IPS-18c (cell line): ENCODE results near the gene ZNF518A.
"Not testable (repeated sequence)": the region's sequence is repeated elsewhere in the genome, so short reads cannot be mapped to it uniquely, and the experiment has no call there.

Experiments
- H3K4me3 ChIP-seq: 2 replicates; pipeline ENCODE4 v1.7.0; 2013; ENCODE audit warnings: low read depth, mild to moderate bottlenecking, low read length, moderate library complexity; ENCODE audit not compliant: insufficient read depth
- H3K9me3 ChIP-seq: one replicate; pipeline ENCODE4 v1.6.1; 2013; ENCODE audit warnings: mild to moderate bottlenecking, low read length, moderate library complexity; ENCODE audit not compliant: control insufficient read depth, insufficient read depth

The ZNF518A gene

DNA sequence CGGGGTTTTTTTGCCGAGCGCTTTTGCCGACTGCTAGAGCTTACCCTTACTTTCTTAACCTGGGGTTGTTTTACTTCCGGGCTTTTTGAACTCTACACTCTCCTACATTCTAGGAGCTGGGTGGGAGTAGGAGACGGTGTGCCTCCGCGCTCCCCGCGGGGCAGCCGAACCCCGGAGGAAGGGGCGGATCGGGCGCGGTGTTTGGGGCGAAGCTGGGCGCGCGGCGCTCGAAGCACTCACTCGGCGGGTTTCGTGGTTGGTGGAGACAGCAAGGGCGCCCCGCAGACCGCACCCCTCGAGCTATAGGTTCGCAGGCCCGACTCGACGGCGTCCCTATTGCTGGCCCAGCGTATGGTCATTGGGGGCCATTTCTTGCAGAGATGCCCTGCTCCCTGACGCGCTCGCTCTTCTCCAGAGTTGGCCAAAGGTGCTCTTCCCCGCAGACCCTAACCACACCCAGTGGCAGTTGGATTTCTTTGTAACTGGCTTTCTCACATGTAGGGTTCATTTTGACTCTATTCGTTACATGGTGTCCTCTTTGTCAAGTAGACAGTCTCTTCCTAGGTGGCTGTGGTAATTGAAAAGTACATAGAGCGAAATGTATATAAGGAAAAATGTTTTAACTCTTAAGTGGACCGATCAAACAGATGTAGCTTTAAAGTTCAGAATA, 364 bp downstream of the ZNF518A start:
- peak overlapping the region; percentile 66 for H3K4me3 ChIP-seq
- no peaks in the 10 kb centered on the region for H3K9me3 ChIP-seq

DNA sequence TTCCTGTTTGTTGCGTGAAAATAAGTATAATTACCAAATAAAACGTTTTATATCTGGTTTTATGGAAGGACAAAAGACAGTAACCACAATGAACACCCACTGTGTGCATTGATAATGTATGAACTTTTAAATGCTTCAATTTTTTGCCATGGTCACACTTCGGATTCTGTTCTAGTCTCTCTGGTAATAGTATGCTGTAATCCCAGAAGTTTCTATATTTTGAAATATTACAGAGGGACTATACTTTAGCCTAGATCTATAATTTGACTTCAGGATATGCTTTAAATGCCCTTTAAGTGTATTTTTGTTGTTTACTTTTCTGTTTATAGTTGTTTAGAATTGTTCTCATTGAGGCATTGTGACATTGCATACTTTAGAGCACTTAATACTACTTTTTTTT, 1.5 kb downstream of the ZNF518A start:
- H3K9me3 ChIP-seq = no peaks in the 10 kb centered on the region

DNA sequence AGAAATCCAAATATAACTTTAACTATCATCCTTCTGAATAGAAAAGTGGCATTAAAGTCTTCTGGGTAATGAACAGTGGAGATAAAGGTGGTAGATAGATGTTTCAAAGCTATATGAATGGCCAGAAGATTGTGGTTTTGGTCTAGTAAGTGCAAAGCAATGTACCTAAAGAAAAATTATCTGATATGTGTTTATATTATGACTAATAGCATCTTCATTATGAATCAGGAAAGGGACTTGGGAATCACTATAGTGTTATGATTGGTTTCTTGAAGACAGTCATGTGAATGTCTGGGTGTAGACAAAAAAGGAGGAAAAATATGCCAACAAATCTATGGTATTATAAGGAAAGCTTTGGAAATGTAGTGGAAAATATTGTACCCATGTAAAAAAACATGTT, 3.0 kb downstream of the ZNF518A start:
- no peaks in the 10 kb centered on the region for H3K9me3 ChIP-seq
- no peak overlapping the region for H3K4me3 ChIP-seq

More for the DNA sequence above, 1.5 kb downstream of the ZNF518A start:
- H3K4me3 ChIP-seq = peak overlapping the region; percentile 66; the same call in 1 of the 2 replicates

DNA sequence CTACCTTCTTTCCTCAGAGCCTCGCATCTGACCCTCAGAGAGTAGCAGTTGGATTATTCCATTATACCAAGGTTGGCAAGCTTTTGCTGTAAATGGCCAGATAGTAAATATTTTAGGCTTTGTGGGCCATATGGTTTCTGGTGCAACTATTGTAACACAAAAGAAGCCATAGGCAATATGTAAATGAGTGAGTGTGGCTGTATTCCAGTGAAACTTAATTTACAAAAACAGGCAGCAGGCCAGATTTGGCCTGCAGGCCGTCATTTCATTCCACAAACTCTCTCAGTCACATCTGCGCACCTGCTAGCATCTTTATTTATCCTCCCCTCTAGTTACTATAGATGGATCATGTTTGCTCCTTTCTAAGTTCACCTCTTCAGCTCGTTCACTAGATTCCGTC, 6.7 kb downstream of the ZNF518A start:
- Histone ChIP-seq H3K9me3 (no peaks in the 10 kb centered on the region), H3K4me3 (no peak overlapping the region)

DNA sequence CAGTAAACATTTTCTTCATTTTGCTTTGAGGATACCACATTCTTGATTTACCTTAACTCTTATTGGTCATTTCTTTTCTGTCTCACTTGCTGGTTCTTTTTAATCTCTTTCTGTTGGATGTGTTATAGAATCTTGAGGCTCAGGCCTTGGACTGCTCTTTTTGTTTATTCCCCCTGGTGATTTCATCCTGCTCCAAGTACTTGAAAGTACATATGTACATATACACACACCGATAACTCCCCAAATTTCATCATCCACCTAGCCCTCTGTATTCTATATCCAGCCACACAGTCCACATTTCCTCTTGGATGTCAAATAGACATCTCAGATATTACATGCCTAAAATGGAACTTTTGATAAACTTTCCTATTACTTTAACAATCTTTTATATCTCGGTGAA, 7.5 kb downstream of the ZNF518A start:
- no peaks in the 10 kb centered on the region for H3K9me3 ChIP-seq
- no peak overlapping the region for H3K4me3 ChIP-seq

DNA sequence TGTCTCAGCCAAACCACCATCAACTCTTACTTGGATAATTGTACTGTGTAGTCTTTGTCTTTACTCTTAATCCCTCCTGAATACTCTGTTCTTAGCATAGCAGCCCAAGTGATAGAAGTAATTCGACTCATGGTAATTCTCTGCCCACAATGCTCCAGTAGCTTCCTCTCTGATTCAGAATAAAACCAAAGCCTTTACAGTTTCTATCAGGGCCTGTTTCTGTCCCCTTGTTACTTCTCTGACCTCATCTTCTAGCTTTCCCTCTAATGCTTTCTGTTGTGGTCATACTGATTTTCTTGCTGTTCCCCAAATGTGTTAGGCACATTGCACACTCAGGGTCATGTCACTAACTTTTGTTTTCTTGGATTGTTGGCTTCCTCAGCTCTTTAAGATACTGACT, 8.0 kb downstream of the ZNF518A start:
- H3K4me3 ChIP-seq = no peak overlapping the region
- H3K9me3 ChIP-seq = no peaks in the 10 kb centered on the region

DNA sequence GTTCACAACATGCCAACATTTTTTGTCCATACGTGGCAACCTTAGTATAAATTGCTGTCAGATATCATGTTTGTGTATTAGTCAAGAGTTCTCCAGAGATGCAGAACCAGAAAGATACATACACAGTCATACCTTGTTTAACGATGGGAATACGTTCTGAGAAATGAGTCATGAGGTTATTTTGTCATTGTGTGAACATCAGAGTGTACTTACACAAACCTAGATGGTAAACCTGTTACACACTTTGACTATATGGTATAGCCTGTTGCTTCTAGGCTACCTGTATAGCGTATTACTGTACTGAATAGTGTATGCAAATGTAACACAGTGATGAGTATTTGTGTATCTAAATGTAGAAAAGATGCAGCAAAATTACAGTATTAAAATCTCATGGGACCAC, 22.3 kb downstream of the ZNF518A start:
- H3K4me3 ChIP-seq = no peak overlapping the region

DNA sequence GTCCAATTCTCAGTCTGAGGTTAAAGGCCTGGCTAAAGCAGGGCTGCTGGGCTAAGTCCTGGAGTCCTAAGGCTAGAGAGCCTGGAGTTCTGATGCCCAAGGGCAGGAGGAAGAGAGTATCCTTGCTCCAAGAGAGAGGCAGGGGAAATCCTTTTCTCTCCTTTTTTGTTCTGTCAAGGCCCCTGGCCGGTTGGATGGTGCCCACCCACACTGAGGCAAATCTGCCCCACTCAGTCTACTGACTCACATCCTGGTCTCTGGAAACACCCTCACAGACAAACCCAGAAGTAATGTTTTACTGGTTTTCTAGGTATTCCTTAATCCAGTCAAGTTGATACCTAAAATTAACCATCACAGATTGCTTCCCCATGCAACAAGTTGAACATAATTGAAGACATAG, 23.0 kb downstream of the ZNF518A start:
- H3K9me3 ChIP-seq = no peaks in the 10 kb centered on the region
- H3K4me3 ChIP-seq = no peak overlapping the region

More for the DNA sequence above, 22.3 kb downstream of the ZNF518A start:
- H3K9me3 ChIP-seq = no peaks in the 10 kb centered on the region

DNA sequence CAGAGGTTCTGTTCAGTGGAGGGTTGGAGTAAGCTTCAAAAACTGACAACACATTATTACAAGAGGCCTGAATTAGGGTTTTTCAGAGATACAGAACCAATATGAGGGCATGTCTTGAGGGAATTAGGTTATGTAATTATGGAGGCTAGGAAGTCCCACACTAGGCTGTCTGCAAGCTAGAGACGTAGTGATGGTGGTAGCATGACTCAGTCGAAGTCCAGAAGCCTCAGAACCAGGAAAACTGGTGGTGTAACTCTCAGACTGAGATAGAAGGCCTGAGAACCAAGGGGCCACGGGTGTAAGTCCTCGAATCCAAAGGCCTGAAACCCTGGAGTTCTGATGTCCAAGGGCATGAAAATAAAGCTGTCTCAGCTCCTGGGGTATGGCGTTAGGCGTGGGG, 35.6 kb downstream of the ZNF518A start:
- no peaks in the 10 kb centered on the region for H3K9me3 ChIP-seq

DNA sequence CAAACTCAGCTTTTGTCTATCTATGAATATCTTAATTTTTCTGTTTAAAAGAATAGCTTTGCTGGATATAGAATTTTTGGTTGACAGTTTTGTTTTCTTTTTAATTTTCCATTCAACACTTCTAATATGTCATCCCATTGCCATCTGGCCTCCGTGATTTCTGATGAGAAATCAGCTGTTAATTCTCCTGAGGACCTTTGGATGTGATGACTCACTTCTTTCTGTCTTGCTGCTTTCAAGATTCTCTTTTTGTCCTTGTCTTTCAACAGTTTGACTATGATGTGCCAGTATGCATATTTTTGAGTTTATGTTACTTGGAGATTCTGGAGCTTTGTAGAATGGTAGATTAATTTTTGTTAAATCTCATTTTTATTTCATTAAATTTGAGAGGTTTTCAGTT, 38.4 kb downstream of the ZNF518A start:
- Histone ChIP-seq H3K4me3 (no peak overlapping the region), H3K9me3 (no peaks in the 10 kb centered on the region)

More for the DNA sequence above, 35.6 kb downstream of the ZNF518A start:
- H3K4me3 ChIP-seq = no peak overlapping the region

DNA sequence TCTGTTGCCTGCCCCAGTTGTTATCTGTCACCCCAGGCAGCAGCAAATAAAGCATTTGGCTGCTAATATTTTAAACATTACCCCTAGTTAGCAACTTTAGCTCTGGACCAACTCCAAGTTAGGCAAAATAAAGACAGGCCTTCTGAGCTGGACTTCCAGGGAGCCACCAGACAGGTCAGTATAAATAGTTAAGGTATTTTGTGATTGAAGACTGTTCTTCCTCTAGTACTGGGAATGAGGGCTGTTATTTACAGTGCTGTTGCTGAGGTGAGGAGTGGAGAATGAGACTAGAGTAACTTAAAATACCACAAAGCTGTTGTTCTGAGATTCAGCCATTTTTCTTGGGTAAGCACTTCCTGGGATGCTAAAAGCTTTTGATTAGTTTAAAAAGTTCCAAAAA, 40.1 kb downstream of the ZNF518A start:
- Histone ChIP-seq H3K9me3 (no peaks in the 10 kb centered on the region), H3K4me3 (no peak overlapping the region)

DNA sequence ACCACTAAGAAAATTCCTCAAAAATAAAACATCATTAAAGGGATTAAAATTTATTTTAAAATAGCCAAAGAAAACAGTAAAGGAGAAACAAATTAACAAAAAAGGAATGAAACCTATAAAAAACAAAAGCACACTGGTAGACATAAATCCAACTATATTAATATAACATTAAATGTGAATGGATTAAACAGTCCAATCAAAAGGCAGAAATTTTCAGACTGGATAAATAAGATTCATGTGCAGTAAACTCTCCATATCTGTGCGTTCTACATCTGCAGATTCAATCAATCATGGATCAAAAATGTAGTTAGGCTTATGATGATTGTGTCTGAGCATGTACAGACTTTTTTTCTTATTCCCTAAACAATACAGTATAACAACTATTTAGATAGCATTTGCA, 42.6 kb downstream of the ZNF518A start:
- Histone ChIP-seq H3K9me3 (no peaks in the 10 kb centered on the region), H3K4me3 (no peak overlapping the region)

DNA sequence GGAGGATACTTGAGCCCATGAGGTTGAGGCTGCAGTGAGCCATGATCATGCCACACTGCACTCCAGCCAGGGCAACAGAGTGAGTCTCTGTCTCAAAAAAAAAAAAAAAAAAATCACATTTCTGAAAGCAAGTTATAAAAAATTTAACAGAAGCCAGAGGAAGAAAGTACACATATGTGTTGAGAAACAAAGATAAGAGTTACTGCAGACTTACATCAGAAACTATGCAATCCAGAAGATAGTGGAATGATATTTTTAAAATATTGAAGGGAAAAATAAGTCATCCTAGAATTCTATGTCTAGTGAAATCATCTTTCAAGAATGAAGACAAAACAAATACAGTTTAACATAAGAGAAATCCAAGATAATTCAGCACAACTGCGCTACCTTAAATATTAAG, 46.9 kb downstream of the ZNF518A start:
- H3K4me3 ChIP-seq = no peak overlapping the region

DNA sequence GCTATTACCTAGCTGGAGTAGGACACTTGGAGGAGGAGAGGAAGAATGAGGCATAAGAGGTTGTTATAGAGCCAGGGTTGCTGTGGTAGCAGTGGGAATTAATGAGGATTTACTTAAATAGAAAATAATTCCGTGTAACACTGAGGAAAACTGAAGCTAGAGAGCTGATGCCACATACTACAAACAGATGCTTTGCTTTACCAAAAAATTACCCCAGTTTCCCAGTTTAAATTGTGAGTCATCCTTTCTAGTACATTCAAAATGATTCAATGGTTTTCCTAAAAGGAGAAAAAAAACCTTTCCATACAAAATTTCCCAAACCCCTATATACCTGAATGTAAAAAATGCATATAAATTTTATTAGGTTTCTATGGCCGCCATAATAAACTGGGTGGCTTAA, 58.3 kb downstream of the ZNF518A start:
- H3K9me3 ChIP-seq = peaks cover 5% of the 10 kb centered on the region
- H3K4me3 ChIP-seq = no peak overlapping the region

More for the DNA sequence above, 46.9 kb downstream of the ZNF518A start:
- H3K9me3 ChIP-seq = no peaks in the 10 kb centered on the region

DNA sequence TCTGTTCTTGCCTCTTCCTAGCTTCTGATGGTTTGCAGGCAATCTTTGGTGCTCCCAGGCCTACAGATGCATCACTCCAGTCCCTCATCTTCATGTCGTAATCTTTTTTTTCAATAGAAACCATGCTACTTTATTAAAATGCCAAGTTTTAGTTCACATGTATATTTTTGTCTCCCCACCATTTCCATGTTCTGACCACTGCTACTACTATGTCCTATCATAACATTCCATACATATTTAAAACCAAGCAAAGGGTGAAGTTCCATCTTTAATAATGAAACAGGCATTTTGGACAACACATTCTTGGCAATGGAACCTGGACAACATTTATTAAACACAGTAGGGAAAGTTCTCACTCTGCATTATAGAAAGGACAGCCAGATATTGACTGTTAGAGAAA, 58.8 kb downstream of the ZNF518A start:
- Histone ChIP-seq H3K4me3 (no peak overlapping the region), H3K9me3 (peaks cover 5% of the 10 kb centered on the region)

DNA sequence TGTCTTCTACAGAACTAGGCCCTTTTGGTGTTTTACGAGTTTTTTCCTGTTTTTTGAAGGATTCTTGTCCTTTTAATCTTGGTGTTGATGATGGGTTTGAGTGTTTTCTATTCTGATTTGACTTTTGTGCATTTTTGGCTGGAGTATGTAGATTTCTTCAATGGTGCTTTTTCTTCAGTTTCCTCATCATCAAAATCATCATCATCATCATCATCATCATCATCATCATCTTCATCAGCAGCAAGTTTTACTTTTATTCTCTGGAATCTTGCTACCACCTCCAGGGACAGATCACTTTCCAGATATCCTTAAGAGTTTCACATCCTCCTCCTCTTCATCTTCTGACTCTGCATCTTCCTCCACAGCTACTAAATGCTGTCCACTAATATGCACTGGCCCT, 59.4 kb downstream of the ZNF518A start:
- not testable (repeated sequence) for H3K4me3 ChIP-seq, H3K9me3 ChIP-seq

DNA sequence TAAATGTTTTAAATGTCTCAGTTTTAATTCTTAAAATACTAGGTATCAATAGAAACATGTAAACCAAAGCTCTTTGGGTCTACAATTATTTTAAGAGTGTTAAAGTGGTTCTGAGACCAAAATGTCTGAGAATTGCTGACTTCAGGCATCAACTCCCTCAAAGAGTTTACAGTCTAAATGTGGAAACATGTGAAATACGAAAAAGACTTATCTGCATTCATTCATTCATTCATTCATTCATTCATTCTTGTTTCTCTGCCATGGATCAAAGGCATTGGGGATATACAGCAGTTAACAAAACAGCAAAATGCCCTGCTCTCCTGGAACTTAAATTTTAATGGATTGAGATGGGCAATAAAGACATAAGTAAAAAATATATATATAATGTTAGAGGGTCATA, 71.4 kb downstream of the ZNF518A start:
- H3K9me3 ChIP-seq = no peaks in the 10 kb centered on the region
- no peak overlapping the region for H3K4me3 ChIP-seq

DNA sequence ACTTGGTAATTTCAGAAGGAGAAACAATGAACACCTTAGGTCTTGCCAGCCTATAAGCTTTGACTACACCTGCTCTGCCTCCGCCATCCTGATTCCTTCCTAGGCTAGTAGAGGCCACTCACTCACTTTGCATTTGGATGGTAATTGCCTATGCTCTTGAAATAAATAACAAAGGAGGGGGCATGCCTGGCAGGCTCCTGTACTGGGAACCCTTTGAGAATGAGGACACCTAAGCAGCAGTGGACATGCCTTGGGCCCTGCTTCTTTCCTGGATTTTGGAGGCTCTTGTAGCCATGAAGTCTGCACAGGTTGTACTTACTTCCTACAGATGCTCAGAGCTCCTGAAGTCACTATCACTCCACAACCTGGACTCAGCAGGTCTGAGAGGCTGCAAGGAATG, 75.5 kb downstream of the ZNF518A start:
- Histone ChIP-seq H3K4me3 (no peak overlapping the region), H3K9me3 (no peaks in the 10 kb centered on the region)

DNA sequence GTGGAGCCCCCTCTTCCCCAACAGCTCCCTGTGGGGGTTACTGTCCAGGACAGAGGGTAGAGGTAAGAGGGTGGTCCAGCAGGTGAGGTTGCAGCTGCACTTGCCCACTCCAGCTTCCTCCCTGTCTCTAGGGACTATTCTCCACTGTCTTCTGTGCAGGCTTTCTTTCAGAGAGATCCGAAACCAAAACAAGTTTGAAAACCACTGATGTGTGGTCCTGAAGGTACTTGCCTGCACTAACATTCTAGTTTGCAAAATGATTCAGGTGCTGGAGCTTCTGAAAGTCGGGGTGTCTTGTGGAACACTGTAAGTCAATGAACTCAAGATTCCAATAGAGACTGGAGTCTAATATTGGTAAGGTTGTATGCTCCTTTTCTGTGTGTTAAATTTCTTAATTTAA, 78.2 kb downstream of the ZNF518A start:
- Histone ChIP-seq H3K9me3 (no peaks in the 10 kb centered on the region), H3K4me3 (no peak overlapping the region)
